HEK293 (cell line): Measurements from ENCODE around the gene TMTC1.

Experiments used
- CTCF ChIA-PET: fragments of 350-600 bp; formaldehyde crosslinking; extraction: SDS; loops from one replicate; lab custom pipeline; 2021; ENCODE audit warnings: antibody characterized with exemption; lab: Yijun Ruan, JAX
- POLR2A ChIA-PET: fragments of 300-600 bp; formaldehyde crosslinking; extraction: SDS; loops from one replicate; lab custom pipeline; 2020; ENCODE audit warnings: antibody characterized with exemption, inconsistent platforms; lab: Yijun Ruan, JAX
- H3K27ac ChIP-seq: fragments of 200-500 bp; sonication (Bioruptor generic); 2 replicates; pipeline ENCODE4 v1.5.1; 2014; ENCODE audit warnings: low read depth, low read length, control low read depth, inconsistent platforms; ENCODE audit errors: extremely low read depth
- H3K36me3 ChIP-seq, 2 experiments: fragments of 200-500 bp in 1 of 2; sonication (Bioruptor generic) in 1 of 2; 1 replicate in 1 of 2; 2 replicates in 1 of 2; pipeline ENCODE4 v1.5.1; 2014 to 2017; ENCODE audit warnings: inconsistent platforms in 2 of 2, low read length in 2 of 2; ENCODE audit not compliant: control insufficient read depth in 2 of 2, insufficient read depth in 1 of 2
- H3K4me1 ChIP-seq: fragments of 200-500 bp; sonication (Bioruptor generic); 2 replicates; pipeline ENCODE4 v1.5.1; 2014; ENCODE audit warnings: mild to moderate bottlenecking, low read length, inconsistent platforms; ENCODE audit not compliant: control insufficient read depth, insufficient read depth
- H3K4me3 ChIP-seq: 2 replicates; pipeline ENCODE4 v1.5.1; 2011; ENCODE audit warnings: low read depth, mild to moderate bottlenecking, control low read depth, low read length, moderate library complexity
- H3K9me3 ChIP-seq: fragments of 200-500 bp; sonication (Bioruptor generic); 2 replicates; pipeline ENCODE4 v1.5.1; 2014; ENCODE audit warnings: low read depth, low read length, inconsistent platforms; ENCODE audit not compliant: control insufficient read depth, insufficient read depth
- GFI1B ChIP-seq: fragments of 450-650 bp; formaldehyde crosslinking; IDR thresholded peaks from 2 replicates; pipeline ENCODE4 v1.5.1; 2016; ENCODE audit warnings: missing biosample characterization, missing genetic modification characterization
- IKZF3 ChIP-seq: fragments of 450-650 bp; IDR thresholded peaks from 2 replicates; pipeline ENCODE4 v1.5.0; 2018; ENCODE audit warnings: missing biosample characterization, mild to moderate bottlenecking, missing genetic modification characterization, moderate library complexity
- SCRT2 ChIP-seq: fragments of 450-650 bp; formaldehyde crosslinking; IDR thresholded peaks from 2 replicates; pipeline ENCODE4 v1.5.1; 2016; ENCODE audit warnings: missing biosample characterization, missing genetic modification characterization
- ZBTB17 ChIP-seq: fragments of 450-650 bp; formaldehyde crosslinking; IDR thresholded peaks from 2 replicates; pipeline ENCODE4 v1.5.1; 2016; ENCODE audit warnings: missing biosample characterization, missing genetic modification characterization
- ZNF184 ChIP-seq: fragments of 450-650 bp; IDR thresholded peaks from 2 replicates; pipeline ENCODE4 v1.5.1; 2018; ENCODE audit warnings: missing biosample characterization, mild to moderate bottlenecking, missing genetic modification characterization
- ZNF2 ChIP-seq: fragments of 450-650 bp; formaldehyde crosslinking; IDR thresholded peaks from 2 replicates; pipeline ENCODE4 v1.5.1; 2016; ENCODE audit warnings: missing biosample characterization, missing genetic modification characterization
- ZNF24 ChIP-seq: fragments of 450-650 bp; formaldehyde crosslinking; IDR thresholded peaks from 2 replicates; pipeline ENCODE4 v1.5.1; 2016; ENCODE audit warnings: missing biosample characterization, missing genetic modification characterization
- ZNF423 ChIP-seq: fragments of 450-650 bp; formaldehyde crosslinking; IDR thresholded peaks from 2 replicates; pipeline ENCODE4 v1.5.1; 2016; ENCODE audit warnings: missing biosample characterization, missing genetic modification characterization
- ZNF548 ChIP-seq: fragments of 450-650 bp; formaldehyde crosslinking; IDR thresholded peaks from 2 replicates; pipeline ENCODE4 v1.5.1; 2016; ENCODE audit warnings: missing biosample characterization, missing genetic modification characterization
- ZNF596 ChIP-seq: fragments of 450-650 bp; IDR thresholded peaks from 2 replicates; pipeline ENCODE4 v1.5.0; 2018; ENCODE audit warnings: missing biosample characterization, mild to moderate bottlenecking, missing genetic modification characterization, moderate library complexity
- ZNF621 ChIP-seq: fragments of 450-650 bp; formaldehyde crosslinking; IDR thresholded peaks from 2 replicates; pipeline ENCODE4 v1.5.1; 2017; ENCODE audit warnings: missing biosample characterization, missing genetic modification characterization
- ZNF623 ChIP-seq: fragments of 450-650 bp; formaldehyde crosslinking; IDR thresholded peaks from 2 replicates; pipeline ENCODE4 v1.5.1; 2016; ENCODE audit warnings: missing biosample characterization, missing genetic modification characterization
- ZNF658 ChIP-seq: fragments of 450-650 bp; formaldehyde crosslinking; IDR thresholded peaks from 2 replicates; pipeline ENCODE4; 2016; ENCODE audit warnings: missing biosample characterization, missing genetic modification characterization
- ZNF792 ChIP-seq: fragments of 450-650 bp; formaldehyde crosslinking; IDR thresholded peaks from 2 replicates; pipeline ENCODE4 v1.5.1; 2016; ENCODE audit warnings: missing biosample characterization, missing genetic modification characterization
- ZSCAN23 ChIP-seq: fragments of 450-650 bp; formaldehyde crosslinking; IDR thresholded peaks from 2 replicates; pipeline ENCODE4 v1.5.1; 2016; ENCODE audit warnings: missing biosample characterization, missing genetic modification characterization
- TF ChIP-seq, protein P1 (sequence below): fragments of 450-650 bp; formaldehyde crosslinking; IDR thresholded peaks from 2 replicates; pipeline ENCODE4 v1.5.1; 2016; ENCODE audit warnings: missing biosample characterization, missing genetic modification characterization
- TF ChIP-seq, protein P2 (sequence below): sonication (generic); formaldehyde crosslinking; IDR thresholded peaks from 2 replicates; pipeline ENCODE4 v1.8.1; 2022; ENCODE audit warnings: mild to moderate bottlenecking, moderate library complexity, missing genetic modification reagents

The TMTC1 gene

DNA sequence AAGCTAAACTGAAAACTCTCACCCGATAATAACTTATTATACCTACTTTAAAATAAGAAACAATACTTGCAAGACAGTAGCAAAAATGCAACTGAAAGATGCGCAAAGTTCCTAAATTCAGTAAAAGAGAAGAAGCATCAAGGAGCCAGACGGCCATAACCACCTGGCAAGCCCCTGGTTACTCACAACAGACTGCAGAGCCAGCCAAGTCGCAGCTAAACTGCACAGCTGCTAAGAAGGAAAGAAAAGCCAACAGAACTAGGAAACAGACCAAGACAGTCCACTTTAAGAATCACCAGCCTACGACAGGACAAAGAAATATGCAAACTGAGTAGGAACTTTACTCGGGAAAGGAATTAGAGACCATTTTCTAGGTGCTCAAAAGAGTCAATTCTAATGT lies 127.9 kb downstream of the TMTC1 start (continued):
- TF ChIP-seq, protein P1, sequence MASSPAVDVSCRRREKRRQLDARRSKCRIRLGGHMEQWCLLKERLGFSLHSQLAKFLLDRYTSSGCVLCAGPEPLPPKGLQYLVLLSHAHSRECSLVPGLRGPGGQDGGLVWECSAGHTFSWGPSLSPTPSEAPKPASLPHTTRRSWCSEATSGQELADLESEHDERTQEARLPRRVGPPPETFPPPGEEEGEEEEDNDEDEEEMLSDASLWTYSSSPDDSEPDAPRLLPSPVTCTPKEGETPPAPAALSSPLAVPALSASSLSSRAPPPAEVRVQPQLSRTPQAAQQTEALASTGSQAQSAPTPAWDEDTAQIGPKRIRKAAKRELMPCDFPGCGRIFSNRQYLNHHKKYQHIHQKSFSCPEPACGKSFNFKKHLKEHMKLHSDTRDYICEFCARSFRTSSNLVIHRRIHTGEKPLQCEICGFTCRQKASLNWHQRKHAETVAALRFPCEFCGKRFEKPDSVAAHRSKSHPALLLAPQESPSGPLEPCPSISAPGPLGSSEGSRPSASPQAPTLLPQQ: no peak
- no peak for TF ChIP-seq SCRT2 (tag by site-specific recombination)

GRCh38 chr12:29653286-29653685 lies 130.5 kb downstream of the TMTC1 start:
- no peaks in the 10 kb centered on the region for H3K9me3 ChIP-seq
- no peak overlapping the region for H3K4me3 ChIP-seq
- H3K4me1 ChIP-seq: no peaks in the 10 kb centered on the region
- no peak overlapping the region for H3K27ac ChIP-seq
- TF ChIP-seq ZSCAN23 (no peak), GFI1B (tag by site-specific recombination) (no peak), ZNF596 (tag by site-specific recombination) (no peak)
- TF ChIP-seq, protein P2, sequence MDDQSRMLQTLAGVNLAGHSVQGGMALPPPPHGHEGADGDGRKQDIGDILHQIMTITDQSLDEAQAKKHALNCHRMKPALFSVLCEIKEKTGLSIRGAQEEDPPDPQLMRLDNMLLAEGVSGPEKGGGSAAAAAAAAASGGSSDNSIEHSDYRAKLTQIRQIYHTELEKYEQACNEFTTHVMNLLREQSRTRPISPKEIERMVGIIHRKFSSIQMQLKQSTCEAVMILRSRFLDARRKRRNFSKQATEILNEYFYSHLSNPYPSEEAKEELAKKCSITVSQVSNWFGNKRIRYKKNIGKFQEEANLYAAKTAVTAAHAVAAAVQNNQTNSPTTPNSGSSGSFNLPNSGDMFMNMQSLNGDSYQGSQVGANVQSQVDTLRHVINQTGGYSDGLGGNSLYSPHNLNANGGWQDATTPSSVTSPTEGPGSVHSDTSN (CRISPR knock-in tag): no peak
- H3K36me3 ChIP-seq: no peaks in the 10 kb centered on the region
- ChIA-PET CTCF (no interaction called here), POLR2A (no interaction called here)

- no peak overlapping the region for H3K27ac ChIP-seq
- H3K36me3 ChIP-seq: no peaks in the 10 kb centered on the region
- H3K9me3 ChIP-seq: no peaks in the 10 kb centered on the region
- no peak overlapping the region for H3K4me3 ChIP-seq
- no peaks in the 10 kb centered on the region for H3K4me1 ChIP-seq
- TF ChIP-seq IKZF3 (no peak), SCRT2 (tag by site-specific recombination) (peak; percentile 56; the same call in 1 of the 2 replicates)
- POLR2A ChIA-PET: no interaction called here
- CTCF ChIA-PET: interaction anchor here (1.0 to 1.5 kb wide), 3 partner anchors 9 to 109 kb away, joined by 3 to 4 read pairs (median 4); no protein-coding TSS in a partner anchor
Measured at GRCh38 chr12:29650371-29650770, 133.4 kb downstream of the TMTC1 start.

DNA sequence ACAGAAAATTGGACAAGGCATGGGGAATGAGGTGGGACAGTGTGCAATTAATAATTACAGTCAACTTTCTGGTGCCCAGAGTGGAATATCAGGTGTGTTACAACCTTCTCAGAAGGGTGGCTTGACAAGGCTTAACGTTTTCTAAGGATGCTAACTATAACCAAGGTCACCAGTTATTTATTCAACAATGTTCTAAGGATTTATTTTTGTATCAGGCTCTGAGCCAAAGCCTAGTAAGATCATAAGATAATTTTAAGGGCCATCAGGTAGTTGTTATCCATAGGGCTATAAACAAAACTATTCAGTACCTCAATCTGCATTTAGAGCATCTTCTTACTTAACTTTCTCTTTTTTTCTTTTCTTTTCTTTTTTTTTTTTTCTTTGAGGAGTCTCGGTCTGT lies 134.0 kb downstream of the TMTC1 start:
- Histone ChIP-seq H3K9me3 (no peaks in the 10 kb centered on the region), H3K27ac (no peak overlapping the region), H3K4me3 (no peak overlapping the region), H3K4me1 (no peaks in the 10 kb centered on the region)
- ChIA-PET POLR2A (no interaction called here), CTCF (no interaction called here)
- TF ChIP-seq ZNF24 (tag by site-specific recombination): no peak
- no peak for TF ChIP-seq ZBTB17 (tag by site-specific recombination)
- TF ChIP-seq ZNF792 (tag by site-specific recombination): no peak
- TF ChIP-seq, all 188 proteins: peak for 0
- no peaks in the 10 kb centered on the region for H3K36me3 ChIP-seq

DNA sequence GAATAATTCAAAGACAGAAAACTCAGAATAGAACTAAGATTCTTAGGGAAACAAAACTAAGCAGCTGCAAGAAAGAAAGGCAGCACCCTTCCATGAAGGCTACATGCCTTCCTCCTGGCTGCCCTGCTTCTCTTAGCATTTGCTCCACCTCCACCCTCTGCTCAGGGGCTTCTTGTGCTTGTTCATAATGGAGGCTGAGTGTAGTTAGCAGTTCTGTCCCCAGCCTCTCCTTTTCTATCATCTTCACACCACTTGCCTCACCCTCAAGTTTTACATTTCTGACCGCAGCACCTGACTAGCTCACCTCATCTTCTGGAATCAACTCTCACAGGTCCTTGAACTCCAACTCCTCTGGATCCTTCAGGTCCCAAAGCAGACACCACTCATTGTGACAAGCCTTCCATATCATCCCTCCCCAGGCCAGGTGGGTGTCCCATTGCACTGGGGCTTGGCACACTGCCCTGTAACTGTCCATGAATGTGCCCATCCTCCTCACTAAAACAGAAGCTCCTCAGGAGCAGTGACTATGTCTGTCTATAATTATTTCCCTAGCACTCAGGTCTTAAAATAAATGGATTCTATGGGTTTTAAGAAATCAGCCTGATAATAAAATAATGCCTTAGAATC lies 139.1 kb downstream of the TMTC1 start:
- H3K36me3 ChIP-seq: no peaks in the 10 kb centered on the region
- no peak for TF ChIP-seq ZNF623
- no peak for TF ChIP-seq ZNF658 (tag by site-specific recombination)
- TF ChIP-seq ZNF184 (tag by site-specific recombination): no peak
- TF ChIP-seq ZNF548: no peak
- no peak for TF ChIP-seq ZNF621 (tag by site-specific recombination)
- no peak for TF ChIP-seq ZNF423 (tag by site-specific recombination)
- no peak for TF ChIP-seq ZNF2 (tag by site-specific recombination)
- TF ChIP-seq, all 188 proteins: peak for 0
- Histone ChIP-seq H3K9me3 (no peaks in the 10 kb centered on the region), H3K27ac (no peak overlapping the region), H3K4me3 (no peak overlapping the region), H3K4me1 (no peaks in the 10 kb centered on the region; the same call in 1 of the 2 replicates)
- ChIA-PET POLR2A (no interaction called here), CTCF (no interaction called here)
